Keratinocyte (primary cell): Measurements from ENCODE around the gene SLU7. TPM values are rescaled to one million over a fixed set of nuclear protein-coding genes. Genes with fewer than 3 reads are reported as not detected.

ENCODE experiments used
- DNase-seq: peaks from one replicate; pipeline ENCODE4 v3.0.0-alpha.2; 2011; ENCODE audit warnings: low read depth, missing footprints, low spot score
- FAIRE-seq: peaks from 2 replicates; lab custom pipeline; 2011; peaks lifted over from hg19 to GRCh38; lab: Jason Lieb, UNC
- H2AFZ ChIP-seq: 2 replicates; pipeline ENCODE4 v1.6.0; 2012; ENCODE audit warnings: low read length, control low read depth, inconsistent platforms; ENCODE audit not compliant: control insufficient read depth
- H3K27ac ChIP-seq: 2 replicates; pipeline ENCODE4 v1.5.1; 2011; ENCODE audit warnings: low read length; ENCODE audit not compliant: control insufficient read depth, insufficient read depth
- H3K27me3 ChIP-seq: 3 replicates; pipeline ENCODE4 v1.6.0; 2011; ENCODE audit warnings: low read length; ENCODE audit not compliant: control insufficient read depth, insufficient read depth; ENCODE audit errors: extremely low read depth
- H3K36me3 ChIP-seq, 2 experiments: 2 replicates in 1 of 2; 3 replicates in 1 of 2; pipeline ENCODE4 v1.5.1; 2011; ENCODE audit warnings: low read length in 2 of 2, mild to moderate bottlenecking in 1 of 2; ENCODE audit not compliant: control insufficient read depth in 2 of 2, insufficient read depth in 2 of 2; ENCODE audit errors: extremely low read depth in 1 of 2
- H3K4me1 ChIP-seq: 3 replicates; pipeline ENCODE4 v1.5.1; 2011; ENCODE audit warnings: low read length; ENCODE audit not compliant: control insufficient read depth, insufficient read depth; ENCODE audit errors: extremely low read depth
- H3K4me2 ChIP-seq: 3 replicates; pipeline ENCODE4 v1.6.0; 2011; ENCODE audit warnings: low read depth, low read length; ENCODE audit not compliant: control insufficient read depth, insufficient read depth; ENCODE audit errors: extremely low read depth
- H3K4me3 ChIP-seq, 3 experiments: fragments of 200-600 bp in 1 of 3; sonication (generic) in 1 of 3; 2 replicates in 2 of 3; 3 replicates in 1 of 3; pipeline ENCODE4 v1.5.1; 2011 to 2016; ENCODE audit warnings: low read length in 3 of 3, mild to moderate bottlenecking in 3 of 3, control low read depth in 2 of 3, inconsistent platforms in 1 of 3, low read depth in 1 of 3, mixed read lengths in 1 of 3, mixed run types in 1 of 3, moderate library complexity in 1 of 3; ENCODE audit not compliant: control insufficient read depth in 2 of 3, insufficient read depth in 2 of 3; ENCODE audit errors: extremely low read depth in 1 of 3
- H3K79me2 ChIP-seq: 2 replicates; pipeline ENCODE4 v1.6.0; 2012; ENCODE audit warnings: low read length; ENCODE audit not compliant: control insufficient read depth, insufficient read depth
- H3K9ac ChIP-seq: 3 replicates; pipeline ENCODE4 v1.6.0; 2011; ENCODE audit warnings: low read length; ENCODE audit not compliant: control insufficient read depth, insufficient read depth; ENCODE audit errors: extremely low read depth
- H3K9me1 ChIP-seq: 3 replicates; pipeline ENCODE4 v1.6.0; 2011; ENCODE audit warnings: low read length; ENCODE audit not compliant: control insufficient read depth, insufficient read depth; ENCODE audit errors: extremely low read depth
- H3K9me3 ChIP-seq: 2 replicates; pipeline ENCODE4 v1.5.1; 2012; ENCODE audit warnings: low read depth, low read length; ENCODE audit not compliant: control insufficient read depth
- H4K20me1 ChIP-seq: 3 replicates; pipeline ENCODE4 v1.6.0; 2011; ENCODE audit warnings: low read length; ENCODE audit not compliant: control insufficient read depth, insufficient read depth; ENCODE audit errors: extremely low read depth
- EZH2 ChIP-seq: IDR thresholded peaks from one replicate; pipeline ENCODE4 v1.6.1; 2012; ENCODE audit warnings: inconsistent platforms, mild to moderate bottlenecking, low read length, moderate library complexity
- dilution Hi-C: fragments of 300-500 bp; cut with MboI; formaldehyde crosslinking; loops from one replicate; pipeline ENCODE4 v1.7.0; 2020; ENCODE audit warnings: low sequenced_read_pairs; ENCODE audit not compliant: extremely low pct_ligation_motif_present
- polyA plus RNA-seq, 5 experiments: library from polyadenylated mRNA; depleted of rRNA in 3 of 5; stranded (reverse) in 3 of 5; stranded (forward) in 1 of 5; unstranded in 1 of 5; fragments of >200 nt; gene quantifications; 1 replicate in 1 of 5; 2 replicates in 3 of 5; 3 replicates in 1 of 5; pipeline versions ENCODE4 v1.2.1 to v1.2.3, GENCODE V29; 2011 to 2012; ENCODE audit warnings: missing spikeins in 2 of 5, low read depth in 1 of 5, low replicate concordance in 1 of 5
- TF ChIP-seq, protein P1 (sequence below), 3 experiments: IDR thresholded peaks in 1 of 3; conservative IDR thresholded peaks in 1 of 3; optimal IDR thresholded peaks in 1 of 3; 2 replicates in 2 of 3; 3 replicates in 1 of 3; pipeline versions ENCODE3 to v1.5.1; 2011; ENCODE audit warnings: low read length in 3 of 3, mild to moderate bottlenecking in 3 of 3, moderate library complexity in 2 of 3, control low read depth in 1 of 3, inconsistent platforms in 1 of 3; ENCODE audit not compliant: insufficient read depth in 2 of 3; ENCODE audit errors: extremely low read depth in 1 of 3

SLU7 gene
- polyA plus RNA-seq, 1 donor (not counting 4 experiments of a cell fraction or from before 2014, with no cell fraction given) = 29.7 TPM

DNA sequence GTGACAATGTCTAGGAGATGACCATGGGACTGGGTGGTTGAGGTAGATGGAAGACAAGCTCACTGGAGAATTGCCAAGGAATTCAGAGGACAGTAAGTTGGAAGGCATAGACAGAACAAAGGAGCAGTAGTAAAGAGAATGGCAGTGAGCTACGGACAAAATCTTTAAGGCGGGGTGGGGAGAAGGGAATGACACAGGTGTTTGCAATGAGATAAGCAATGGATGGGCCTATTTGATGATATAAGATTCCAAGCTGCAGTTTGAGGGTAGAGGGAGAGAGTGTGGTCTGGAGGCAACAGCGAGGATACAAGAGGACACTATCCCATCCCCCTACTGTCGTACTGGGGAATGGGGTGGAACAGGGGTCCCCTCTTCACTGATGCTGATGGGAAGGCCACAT lies 17.1 kb upstream of the SLU7 start:
- no peaks in the 10 kb centered on the region for H3K79me2 ChIP-seq
- TF ChIP-seq EZH2 = no peak
- TF ChIP-seq, protein P1, sequence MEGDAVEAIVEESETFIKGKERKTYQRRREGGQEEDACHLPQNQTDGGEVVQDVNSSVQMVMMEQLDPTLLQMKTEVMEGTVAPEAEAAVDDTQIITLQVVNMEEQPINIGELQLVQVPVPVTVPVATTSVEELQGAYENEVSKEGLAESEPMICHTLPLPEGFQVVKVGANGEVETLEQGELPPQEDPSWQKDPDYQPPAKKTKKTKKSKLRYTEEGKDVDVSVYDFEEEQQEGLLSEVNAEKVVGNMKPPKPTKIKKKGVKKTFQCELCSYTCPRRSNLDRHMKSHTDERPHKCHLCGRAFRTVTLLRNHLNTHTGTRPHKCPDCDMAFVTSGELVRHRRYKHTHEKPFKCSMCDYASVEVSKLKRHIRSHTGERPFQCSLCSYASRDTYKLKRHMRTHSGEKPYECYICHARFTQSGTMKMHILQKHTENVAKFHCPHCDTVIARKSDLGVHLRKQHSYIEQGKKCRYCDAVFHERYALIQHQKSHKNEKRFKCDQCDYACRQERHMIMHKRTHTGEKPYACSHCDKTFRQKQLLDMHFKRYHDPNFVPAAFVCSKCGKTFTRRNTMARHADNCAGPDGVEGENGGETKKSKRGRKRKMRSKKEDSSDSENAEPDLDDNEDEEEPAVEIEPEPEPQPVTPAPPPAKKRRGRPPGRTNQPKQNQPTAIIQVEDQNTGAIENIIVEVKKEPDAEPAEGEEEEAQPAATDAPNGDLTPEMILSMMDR (optimal IDR thresholded peaks at IDR 0.05 in 1 of 3, IDR thresholded peaks at IDR 0.05 in 1 of 3, conservative IDR thresholded peaks at IDR 0.05 in 1 of 3; ENCODE audit: extremely low read depth in 1 of 3, insufficient read depth in 2 of 3, low read length in 3 of 3) = no peak
- H3K27me3 ChIP-seq = no peaks in the 10 kb centered on the region
- H3K27ac ChIP-seq = no peak overlapping the region
- no peak for DNase-seq
- H3K9me1 ChIP-seq = no peaks in the 10 kb centered on the region
- H4K20me1 ChIP-seq = no peaks in the 10 kb centered on the region
- no peak overlapping the region for H3K9ac ChIP-seq
- dilution Hi-C loops = no loop called here
- H3K4me3 ChIP-seq = no peak overlapping the region
- no peaks in the 10 kb centered on the region for H3K36me3 ChIP-seq
- peaks cover 18% of the 10 kb centered on the region for H3K4me1 ChIP-seq
- no peak overlapping the region for H2AFZ ChIP-seq
- no peak overlapping the region for H3K4me2 ChIP-seq
- FAIRE-seq = no peak
- H3K9me3 ChIP-seq = no peaks in the 10 kb centered on the region

DNA sequence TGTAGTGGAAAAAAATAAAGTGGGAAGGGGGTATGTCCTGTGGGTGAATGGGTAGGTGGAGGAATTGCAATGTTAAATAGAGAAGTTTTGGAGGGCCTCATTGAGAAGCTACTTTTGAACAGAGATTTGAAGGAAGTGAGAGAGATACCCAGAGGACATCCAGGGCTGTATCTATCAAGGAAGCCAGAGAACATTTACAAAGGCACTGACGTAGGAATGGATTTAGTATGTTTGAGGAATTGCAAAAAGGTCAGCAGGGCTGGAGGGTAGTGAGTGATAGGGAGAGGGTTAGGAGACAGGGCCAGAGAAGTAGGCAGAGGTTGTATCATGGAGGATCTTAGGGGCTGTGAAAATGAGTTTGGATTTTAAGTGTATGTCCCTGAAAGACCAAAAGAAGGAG lies 16.7 kb upstream of the SLU7 start:
- H3K4me3 ChIP-seq = no peak overlapping the region
- H3K9ac ChIP-seq = no peak overlapping the region
- no peaks in the 10 kb centered on the region for H4K20me1 ChIP-seq
- H3K36me3 ChIP-seq = no peaks in the 10 kb centered on the region
- dilution Hi-C loops = no loop called here
- peaks cover 18% of the 10 kb centered on the region for H3K4me1 ChIP-seq
- FAIRE-seq = no peak
- no peak for TF ChIP-seq EZH2
- TF ChIP-seq, protein P1 (optimal IDR thresholded peaks at IDR 0.05 in 1 of 3, IDR thresholded peaks at IDR 0.05 in 1 of 3, conservative IDR thresholded peaks at IDR 0.05 in 1 of 3; ENCODE audit: extremely low read depth in 1 of 3, insufficient read depth in 2 of 3, low read length in 3 of 3) = no peak
- H3K9me1 ChIP-seq = no peaks in the 10 kb centered on the region
- H3K27me3 ChIP-seq = no peaks in the 10 kb centered on the region
- no peak overlapping the region for H2AFZ ChIP-seq
- no peak overlapping the region for H3K4me2 ChIP-seq
- no peaks in the 10 kb centered on the region for H3K9me3 ChIP-seq
- H3K79me2 ChIP-seq = no peaks in the 10 kb centered on the region
- no peak overlapping the region for H3K27ac ChIP-seq
- no peak for DNase-seq
